Vagina (tissue), 2 donors: ENCODE data around the gene SCN2A.

Experiments
- CTCF ChIP-seq, 3 experiments: fragments of 450-650 bp in 2 of 3; fragments of 200-600 bp in 1 of 3; sonication (generic) in 1 of 3; IDR thresholded peaks; one replicate each; pipeline ENCODE4 v1.5.1; 2017 to 2019; ENCODE audit warnings: antibody characterized with exemption in 3 of 3, mild to moderate bottlenecking in 2 of 3, moderate library complexity in 2 of 3
- POLR2A ChIP-seq, 2 donors: fragments of 450-650 bp; IDR thresholded peaks; one replicate each; pipeline ENCODE4 v1.6.1; 2017; ENCODE audit warnings: antibody characterized with exemption in 2 of 2, mild to moderate bottlenecking in 2 of 2, moderate library complexity in 2 of 2
- POLR2AphosphoS5 ChIP-seq, 2 donors: sonication (generic); formaldehyde crosslinking; IDR thresholded peaks; one replicate each; pipeline ENCODE4 v1.9.0; 2017; ENCODE audit warnings: antibody characterized with exemption in 2 of 2, mild to moderate bottlenecking in 2 of 2, low read depth in 1 of 2; ENCODE audit not compliant: insufficient read depth in 1 of 2

DNA sequence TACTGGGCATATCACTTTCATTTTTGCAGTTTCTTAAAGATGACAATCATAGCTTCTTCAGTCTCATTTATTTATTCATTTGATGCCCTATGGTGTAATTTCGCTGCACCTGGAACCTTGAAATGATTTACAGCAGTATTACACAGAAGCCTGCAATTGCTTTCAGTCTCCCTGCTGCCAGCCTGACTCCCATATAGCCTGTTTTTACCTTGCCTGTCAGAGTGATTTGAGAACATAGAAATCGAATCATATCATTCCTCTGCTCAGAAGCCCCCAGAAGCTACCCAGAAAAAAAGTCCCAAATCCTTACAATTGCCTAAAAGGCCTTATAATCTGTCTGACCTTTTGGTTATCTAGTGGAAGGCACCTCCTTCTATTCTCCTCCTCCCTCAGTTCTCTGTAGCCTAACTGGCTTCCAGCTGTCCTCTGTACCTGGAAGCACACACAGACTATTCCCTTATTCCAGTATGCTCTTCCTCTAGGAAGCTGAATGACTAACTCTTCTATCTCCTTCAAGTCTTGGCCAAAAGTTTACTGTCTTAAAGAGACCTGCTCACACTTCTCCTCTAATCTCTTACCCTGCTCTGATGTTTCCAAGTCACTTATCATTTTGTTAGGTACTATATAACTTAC, 48.0 kb upstream of the SCN2A start:
- no peak for TF ChIP-seq CTCF (IDR thresholded peaks at IDR 0.05)
- TF ChIP-seq POLR2AphosphoS5 (IDR thresholded peaks at IDR 0.05; ENCODE audit: insufficient read depth in 1 of 2, low read depth in 1 of 2) = no peak
- TF ChIP-seq POLR2A (IDR thresholded peaks at IDR 0.05) = no peak
